IPS-NIHi7 (cell line): ENCODE data around the gene MED31.
"Not testable (repeated sequence)": the region's sequence is repeated elsewhere in the genome, so short reads cannot be mapped to it uniquely, and the experiment has no call there.

ENCODE experiments used
- DNase-seq: peaks from one replicate; pipeline ENCODE4 v3.0.0; 2012; ENCODE audit warnings: mixed read lengths; ENCODE audit errors: extremely low spot score

The MED31 gene

DNA sequence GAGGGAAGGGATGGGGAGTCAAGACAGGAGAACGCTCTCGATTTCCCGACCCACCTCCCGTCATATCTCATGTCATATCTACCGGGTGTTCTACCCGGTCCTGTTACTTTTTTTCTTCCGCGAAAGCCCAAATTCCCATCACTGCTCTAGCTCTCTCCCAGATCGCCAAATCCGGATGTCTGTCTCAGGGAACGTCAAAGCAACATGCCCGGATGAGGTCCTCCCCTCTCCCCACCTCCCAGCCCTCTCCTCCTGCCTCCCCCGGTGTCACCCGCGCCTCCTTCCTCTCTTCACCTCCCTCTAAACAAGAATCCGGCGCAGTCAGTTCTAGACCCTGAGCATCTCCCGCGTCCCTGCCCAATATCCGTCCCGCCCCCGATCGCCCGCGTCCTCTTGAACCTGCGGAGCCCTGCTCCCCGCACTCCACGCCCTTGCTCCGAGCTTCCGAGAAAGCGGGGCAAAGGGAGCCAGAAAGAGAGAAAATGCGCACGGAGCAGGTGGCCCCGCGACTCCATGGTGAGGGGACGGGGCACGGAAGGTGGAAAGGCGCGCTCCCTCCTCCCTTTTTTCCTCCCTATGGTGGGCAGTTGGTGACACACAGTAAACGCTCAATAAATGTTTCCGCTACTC is 4.4 kb upstream of the MED31 start:
- DNase-seq: not testable (repeated sequence)

DNA sequence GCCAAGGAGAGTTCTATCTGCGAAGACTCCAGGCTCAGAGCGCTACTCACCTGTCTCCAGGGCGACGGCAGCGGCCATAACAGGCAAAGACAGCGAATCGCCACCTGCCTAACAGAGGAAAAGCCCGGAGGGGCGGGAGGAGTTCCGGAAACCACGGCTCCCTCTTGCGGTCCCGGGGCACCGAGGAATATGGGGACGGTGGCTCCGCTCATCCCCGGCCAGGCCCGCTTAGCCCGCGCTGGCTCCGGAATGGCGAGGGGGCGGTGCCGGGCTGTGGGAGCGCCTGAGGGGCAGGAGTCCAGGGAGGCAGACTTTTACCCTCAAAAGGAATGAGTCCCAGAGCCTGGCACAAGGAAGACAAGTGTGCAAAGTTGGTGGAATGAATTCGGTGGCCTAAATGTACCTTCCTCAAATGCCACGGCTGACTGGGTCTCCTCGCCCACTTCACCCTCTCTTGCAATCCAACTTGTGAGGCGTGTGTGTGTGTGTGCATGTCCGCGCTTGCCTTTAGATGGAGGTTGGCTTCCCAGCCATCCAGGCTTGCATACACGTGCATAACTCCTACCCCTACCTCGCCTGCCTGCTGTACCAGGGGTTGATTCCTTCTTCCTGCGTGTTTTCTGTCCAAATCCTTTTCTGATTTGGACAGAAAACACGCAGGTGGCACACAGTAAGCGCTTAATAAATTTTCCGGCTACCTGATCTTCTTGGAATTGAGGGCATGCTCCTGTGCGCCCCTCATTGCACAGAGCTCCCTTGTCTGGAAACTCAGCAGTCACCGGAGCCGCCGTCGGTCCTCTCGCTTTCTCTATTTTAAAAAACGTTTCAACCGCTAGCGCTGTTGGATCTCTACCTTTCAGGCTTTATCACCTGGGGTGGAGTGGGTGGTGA is 3.7 kb upstream of the MED31 start:
- peak; percentile 82 for DNase-seq

DNA sequence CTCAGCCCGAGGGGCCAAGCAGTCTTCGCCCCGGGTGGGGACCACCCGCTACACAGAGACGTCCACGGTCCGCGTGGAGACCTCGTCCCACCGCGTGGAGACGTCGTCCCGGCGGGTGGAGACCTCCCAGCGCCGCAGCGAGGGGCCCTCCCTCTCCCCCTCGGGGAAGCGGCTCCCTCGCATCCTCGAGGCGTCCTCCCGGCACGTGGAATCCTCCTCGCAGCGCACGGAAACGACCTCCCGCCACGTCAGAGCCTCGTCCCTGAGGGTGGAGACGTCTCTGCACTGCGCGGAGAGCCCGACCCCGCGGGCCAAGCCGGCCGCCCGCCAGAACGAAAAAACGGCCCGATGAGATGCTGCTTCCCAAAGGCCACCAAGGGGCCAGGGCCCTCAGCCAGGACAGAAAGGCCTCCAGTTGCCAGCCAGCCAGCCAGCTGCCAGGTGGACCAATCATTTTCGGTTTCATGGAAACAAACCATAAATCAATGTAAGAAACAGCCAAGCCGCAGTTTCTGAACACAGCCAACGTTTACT is 581 bp upstream of the MED31 start:
- no peak for DNase-seq

GRCh38 chr17:6648181-6648580 is 3.2 kb downstream of the MED31 start:
- DNase-seq: no peak

DNA sequence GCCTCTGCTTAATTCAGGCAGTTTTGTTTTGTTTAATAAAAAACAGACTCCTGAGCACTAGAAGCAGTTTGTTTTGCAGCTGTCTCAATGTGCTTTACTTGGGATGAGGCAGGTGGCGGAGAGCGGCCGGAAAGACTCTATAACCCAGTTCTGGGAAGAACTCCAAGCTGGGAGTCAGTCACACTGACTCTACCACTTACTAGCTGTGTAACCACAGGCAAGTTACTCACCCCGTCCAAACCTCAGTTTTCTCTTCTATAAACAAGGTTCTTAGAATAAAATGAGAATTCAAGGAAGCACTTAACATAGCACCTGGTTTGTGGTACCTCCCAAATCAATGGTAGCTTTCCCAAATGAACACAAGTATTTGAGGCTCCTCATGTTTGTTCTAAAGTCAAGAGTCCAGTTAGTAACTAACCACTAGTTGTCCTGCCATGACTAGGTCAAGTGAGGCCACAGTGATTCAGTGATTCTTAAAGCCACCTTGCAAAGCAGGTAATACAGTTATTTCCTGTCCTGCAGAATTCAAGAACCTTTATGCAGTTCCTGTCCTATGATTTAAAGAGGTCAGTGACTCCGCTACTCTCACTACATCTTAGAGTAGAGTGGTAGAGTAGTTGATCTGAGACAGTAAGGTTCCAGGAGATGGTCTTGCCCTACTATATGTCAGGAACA is 7.8 kb downstream of the MED31 start:
- DNase-seq: no peak

- no peak for DNase-seq
These were observed 8.8 kb downstream of the MED31 start for GRCh38 chr17:6642592-6642991.

DNA sequence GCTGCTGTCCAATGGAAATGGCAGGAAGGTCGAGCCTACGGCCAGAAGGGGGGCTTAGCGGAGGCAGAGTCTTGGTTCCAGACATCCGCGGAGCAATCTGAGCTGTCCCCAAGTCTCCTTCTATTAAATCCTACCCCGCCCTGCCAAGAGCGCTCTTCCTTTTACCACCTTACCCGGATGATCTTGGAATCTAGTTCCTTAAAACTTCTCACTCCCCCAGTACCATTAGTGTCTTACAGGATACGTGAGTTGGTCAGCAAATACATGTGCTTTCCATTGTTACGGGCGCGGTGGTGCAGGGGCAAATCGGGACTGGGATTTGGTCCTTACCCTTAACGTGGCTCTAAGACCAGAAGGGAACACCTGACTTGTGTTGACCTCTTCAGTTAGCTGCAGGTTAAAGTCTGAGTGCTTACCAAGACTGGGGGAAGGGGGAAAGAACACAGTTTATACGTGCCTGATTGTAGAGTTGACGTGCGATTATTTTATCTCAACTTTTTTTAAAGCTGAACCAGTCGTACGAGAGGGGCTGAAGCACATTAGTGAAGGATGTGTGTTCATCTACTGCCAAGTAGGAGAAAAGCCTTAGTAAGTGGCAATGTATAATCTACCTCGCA is 10.1 kb downstream of the MED31 start:
- peak; percentile 55 for DNase-seq

DNA sequence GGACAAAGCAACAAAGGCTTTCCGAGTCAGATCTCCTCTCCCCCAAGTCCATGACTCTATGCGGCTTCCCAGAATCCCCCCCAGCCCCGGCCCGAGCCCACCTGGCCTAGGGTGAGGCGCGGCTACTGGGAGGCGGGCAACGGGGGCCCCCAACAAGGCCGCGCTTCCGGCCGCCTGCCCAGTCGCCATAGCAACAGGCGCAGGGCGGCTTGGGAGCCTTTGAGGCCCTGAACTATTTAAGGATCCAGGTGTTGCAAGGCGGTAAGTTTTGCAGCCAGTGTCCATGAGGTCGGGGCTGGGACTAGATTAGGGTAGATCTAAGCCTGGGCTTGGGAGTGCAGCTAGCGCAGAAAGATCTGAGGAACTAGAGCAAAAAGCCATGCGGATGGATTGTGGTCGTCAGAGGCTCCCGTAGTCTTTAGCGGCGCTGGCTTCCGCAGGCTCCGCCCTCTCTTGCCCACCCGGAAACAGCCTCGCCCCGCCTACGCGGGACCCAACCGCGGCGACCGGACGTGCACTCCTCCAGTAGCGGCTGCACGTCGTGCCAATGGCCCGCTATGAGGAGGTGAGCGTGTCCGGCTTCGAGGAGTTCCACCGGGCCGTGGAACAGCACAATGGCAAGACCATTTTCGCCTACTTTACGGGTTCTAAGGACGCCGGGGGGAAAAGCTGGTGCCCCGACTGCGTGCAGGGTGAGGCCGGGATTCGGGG is 10.7 kb downstream of the MED31 start, which contains the start of the genes KIAA0753 and TXNDC17:
TSS of gene KIAA0753 (minus strand) at position 176 of the 711 bp plus-strand sequence. CDS start 5,608 bp downstream, outside the sequence.
TSS of gene TXNDC17 (plus strand) at position 525 of the 711 bp plus-strand sequence. CDS start at position 548, 23 bp downstream.
- peak; percentile 87 for DNase-seq

DNA sequence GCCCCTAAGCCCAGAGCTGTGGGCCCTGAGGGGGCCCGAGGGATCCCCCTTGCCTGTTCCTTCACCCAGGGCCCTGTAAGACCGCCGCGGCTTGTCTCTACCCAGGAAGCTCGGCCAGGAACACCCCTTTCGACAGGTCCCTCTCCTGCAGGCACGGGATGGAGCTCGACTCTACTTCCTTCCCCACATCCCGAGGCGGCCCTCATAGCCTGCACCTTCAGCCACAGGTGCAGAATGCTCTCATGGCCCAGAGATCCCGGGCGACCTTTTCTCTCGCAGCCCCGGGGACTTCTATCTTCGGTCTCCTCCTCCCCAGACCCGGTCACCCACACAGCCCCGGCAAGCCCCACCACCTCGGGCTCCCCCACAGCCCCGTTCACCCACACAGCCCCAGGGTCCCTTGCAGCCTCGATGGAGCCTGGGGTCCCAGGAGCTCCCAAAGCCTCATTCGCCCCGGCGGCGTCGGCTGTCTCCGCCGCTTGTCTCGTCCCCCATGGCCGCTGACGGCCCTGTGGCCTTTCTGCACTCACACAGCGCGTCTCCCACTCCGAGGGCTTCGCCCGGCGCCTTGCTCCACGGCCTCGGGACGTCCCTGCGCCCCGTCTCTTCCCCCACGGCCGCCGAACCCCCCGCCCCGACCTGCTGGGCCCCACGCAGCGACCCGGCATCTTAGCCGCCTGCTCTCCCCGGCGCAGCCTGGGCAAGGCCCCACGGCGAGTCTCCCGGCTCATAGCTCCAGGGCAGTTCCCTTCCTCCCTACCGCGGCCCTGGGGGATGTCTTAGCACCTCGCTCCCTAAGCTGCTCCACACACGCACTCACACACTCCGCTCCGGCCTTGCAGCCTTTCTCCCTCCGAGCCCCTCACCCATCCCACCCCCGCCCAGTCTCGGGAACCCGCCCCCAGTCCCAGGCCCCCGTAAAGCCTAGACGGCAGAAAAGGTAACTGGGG is 11.5 kb downstream of the MED31 start:
- peak; percentile 38 for DNase-seq

- no peak for DNase-seq
These were observed 12.3 kb downstream of the MED31 start for GRCh38 chr17:6639014-6639585.

DNA sequence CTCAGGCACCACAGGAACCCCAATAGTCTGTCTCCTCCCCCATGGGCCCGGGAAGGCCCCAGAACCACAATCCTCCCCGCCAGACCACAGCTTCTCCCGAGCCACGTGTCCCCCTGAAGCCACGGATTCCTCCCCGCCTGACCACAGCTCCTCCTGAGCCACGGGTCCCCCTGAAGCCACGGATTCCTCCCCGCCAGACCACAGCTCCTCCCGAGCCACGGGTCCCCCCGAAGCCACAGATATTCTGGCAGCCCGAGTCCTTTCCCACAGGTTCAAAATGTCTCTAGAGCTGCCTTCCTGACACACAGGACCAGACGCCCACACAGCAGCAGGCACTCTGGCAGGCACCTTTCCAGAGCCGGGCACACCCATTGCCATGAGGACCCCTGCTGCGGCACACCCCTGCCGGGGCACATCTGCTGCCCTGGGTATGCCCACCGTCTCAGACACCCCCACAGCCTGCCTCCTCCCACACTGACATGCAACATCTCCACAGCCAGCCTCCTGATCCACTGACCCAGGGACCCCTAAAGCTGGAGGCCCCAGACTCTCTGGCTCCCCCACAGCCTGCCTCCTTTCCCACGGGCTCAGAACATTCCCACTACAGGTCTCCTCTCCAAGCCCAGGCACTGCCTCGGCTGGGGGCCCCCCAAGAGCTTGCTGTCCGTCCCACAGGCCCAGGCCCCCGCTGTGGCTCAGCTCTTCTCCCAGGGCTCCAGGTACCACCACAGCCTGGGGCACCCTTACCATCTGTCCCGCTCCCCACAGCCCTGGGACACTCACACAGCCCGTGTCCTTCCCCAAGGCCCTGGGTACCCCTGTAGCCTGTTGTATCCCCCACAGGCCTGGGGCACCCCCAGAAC is 13.1 kb downstream of the MED31 start:
- DNase-seq: no peak

- DNase-seq: no peak
These were observed 14.0 kb downstream of the MED31 start for GRCh38 chr17:6637458-6637840.

DNA sequence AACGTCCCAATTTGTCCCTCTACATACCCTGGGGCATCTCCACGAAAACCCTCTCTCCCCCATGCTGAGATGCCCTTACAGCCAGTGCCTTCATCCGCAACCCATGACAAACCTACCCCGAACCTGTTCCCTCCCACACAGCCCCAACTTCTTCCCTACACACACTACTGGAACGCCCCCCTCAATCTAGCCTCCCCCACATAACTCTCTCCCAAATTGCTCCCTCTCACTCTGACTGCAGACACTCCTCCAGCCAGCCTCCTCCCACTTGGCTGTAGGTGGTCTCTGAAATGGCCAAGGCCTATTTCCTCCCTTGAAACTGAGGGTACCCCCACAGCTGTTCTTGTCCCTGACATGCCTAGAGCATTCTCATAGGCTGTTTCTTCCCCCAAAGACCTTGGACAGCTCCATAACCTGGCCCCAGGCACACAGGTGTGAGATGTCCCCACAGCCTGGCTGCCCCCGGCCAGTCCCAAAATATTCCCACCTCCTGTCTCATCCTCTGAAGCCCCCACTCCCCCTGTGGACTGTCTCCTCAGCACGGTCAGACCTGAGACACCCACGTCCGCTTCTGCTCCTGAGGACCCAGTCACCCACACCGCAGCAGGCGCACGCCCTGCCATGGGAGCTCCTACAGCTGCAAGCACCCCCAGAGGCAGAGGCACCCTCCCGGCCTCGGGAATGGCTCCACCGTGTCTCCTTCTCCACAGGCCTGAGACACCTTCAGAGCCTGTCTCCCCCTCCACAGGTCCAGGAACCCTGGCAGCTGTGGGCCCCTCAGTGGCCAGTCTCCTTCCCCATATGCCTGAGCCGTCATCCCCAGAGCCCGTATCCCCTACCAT is 14.6 kb downstream of the MED31 start:
- no peak for DNase-seq

DNA sequence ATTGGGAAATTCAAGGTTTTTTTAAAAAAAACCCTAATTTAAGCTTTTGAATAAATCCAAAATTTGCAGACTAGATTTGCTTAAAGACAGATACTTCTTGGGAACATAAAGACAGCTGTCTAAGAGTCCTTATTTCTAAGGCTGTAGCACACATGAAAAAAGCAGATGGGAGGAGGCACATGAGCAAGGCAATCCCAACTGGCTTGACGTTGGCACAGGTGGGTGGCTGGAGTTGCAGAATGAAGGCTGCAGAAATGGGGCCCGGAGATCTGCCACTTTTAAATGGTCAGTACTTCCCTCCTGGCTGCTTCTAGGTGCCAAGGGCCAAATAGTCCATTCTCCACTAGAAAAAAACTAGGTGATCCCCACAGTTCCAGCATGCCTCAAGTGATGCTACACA is 15.3 kb downstream of the MED31 start:
- no peak for DNase-seq

DNA sequence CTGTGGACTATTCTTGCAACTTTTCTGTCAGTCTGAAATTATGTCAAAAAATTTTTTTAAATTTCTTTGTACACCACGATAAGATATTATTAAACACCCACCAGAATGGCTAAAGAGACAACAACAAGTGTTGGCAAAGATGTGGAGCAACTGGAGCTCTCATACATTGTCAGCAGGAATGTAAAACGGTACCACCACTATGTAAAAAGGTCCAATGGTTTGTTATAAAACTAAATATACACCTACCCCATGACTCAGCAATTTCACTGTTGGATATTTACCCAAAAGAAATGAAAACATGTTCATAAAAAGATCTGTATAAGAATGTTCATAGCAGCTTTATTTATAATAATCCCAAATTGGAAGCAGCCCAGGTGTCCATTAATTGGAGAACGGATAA is 18.1 kb downstream of the MED31 start:
- DNase-seq: no peak

- DNase-seq: no peak
These were observed 18.9 kb downstream of the MED31 start for GRCh38 chr17:6632530-6632929.

DNA sequence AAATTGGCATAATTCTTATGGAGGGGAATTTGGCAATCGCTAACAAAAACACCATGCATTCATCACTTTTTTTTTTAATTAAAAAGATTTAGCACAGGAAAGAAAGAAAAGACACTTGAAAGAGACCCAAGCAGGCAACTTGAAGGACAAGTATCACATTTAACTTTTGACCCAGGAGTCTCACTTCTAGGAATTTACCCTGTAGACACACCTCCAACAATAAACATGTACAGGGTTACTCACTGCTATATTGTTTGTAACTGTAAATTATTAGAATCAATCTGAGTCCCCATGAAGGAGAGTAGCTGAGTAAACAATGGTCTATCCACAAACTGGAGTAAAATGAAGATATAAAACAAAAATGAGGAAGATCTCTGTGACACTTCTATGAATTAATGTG is 21.0 kb downstream of the MED31 start:
- DNase-seq: no peak

DNA sequence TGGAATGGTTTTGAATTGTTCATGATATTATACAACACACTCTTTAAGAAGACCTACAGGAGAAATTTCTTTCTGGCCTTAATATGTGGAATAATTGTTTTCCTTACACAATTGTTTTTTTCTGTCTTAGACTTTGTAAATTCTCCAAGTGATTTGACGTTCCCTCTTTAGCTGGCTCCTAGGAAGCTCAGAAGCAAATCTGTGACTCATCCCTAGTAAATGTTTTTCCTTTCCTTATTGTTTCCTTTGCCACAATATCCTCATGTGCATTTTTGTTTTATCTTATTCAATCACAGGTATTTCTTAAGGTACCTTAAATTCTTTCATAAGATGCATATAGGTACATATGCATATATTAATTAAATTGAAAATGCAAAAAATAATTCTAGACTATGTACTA is 24.4 kb downstream of the MED31 start:
- no peak for DNase-seq
